Breast epithelium (tissue), 4 donors: ENCODE measurements around the gene CCSER1. TPM values are rescaled to one million over a fixed set of nuclear protein-coding genes. Genes with fewer than 3 reads are reported as not detected.

Source experiments
- DNase-seq, 2 donors: peaks; one replicate each; pipeline ENCODE4 v3.0.0-alpha.2; 2019; ENCODE audit warnings: low spot score in 2 of 2
- H3K27ac ChIP-seq, 2 donors: fragments of 200-600 bp; sonication (generic) in 1 of 2; one replicate each; pipeline ENCODE4 v1.5.1; 2016 to 2019; ENCODE audit warnings: mild to moderate bottlenecking in 1 of 2
- H3K27me3 ChIP-seq, 2 donors: fragments of 200-600 bp; sonication (generic) in 1 of 2; one replicate each; pipeline versions ENCODE4 v1.5.1 to v1.6.0; 2017 to 2019; ENCODE audit warnings: control low read depth in 1 of 2, mild to moderate bottlenecking in 1 of 2
- H3K36me3 ChIP-seq: fragments of 200-600 bp; one replicate; pipeline ENCODE4 v1.5.1; 2019
- H3K4me1 ChIP-seq, 2 donors: fragments of 200-600 bp; sonication (generic); one replicate each; pipeline ENCODE4 v1.5.1; 2016 to 2019; ENCODE audit warnings: control low read depth in 1 of 2
- H3K4me3 ChIP-seq, 3 donors: fragments of 200-600 bp; sonication (generic); 1 replicate in 2 of 3; 2 replicates in 1 of 3; pipeline ENCODE4 v1.5.1; 2016 to 2019; ENCODE audit warnings: mild to moderate bottlenecking in 3 of 3, moderate library complexity in 2 of 3
- H3K9me3 ChIP-seq, 2 donors: fragments of 200-600 bp; sonication (generic) in 1 of 2; one replicate each; pipeline ENCODE4 v1.5.1; 2016 to 2019; ENCODE audit warnings: control low read depth in 1 of 2
- POLR2A ChIP-seq: fragments of 450-650 bp; IDR thresholded peaks from one replicate; pipeline ENCODE4 v1.6.1; 2016; ENCODE audit warnings: antibody characterized with exemption, mild to moderate bottlenecking, moderate library complexity
- POLR2AphosphoS5 ChIP-seq, 3 donors: sonication (generic); formaldehyde crosslinking; IDR thresholded peaks; one replicate each; pipeline ENCODE4 v1.6.1; 2017; ENCODE audit warnings: antibody characterized with exemption in 3 of 3
- intact Hi-C: fragments of 100-400 bp; cut with DNase I; formaldehyde crosslinking; loops from one replicate; pipeline ENCODE4 v1.15.1; 2023; ENCODE audit warnings: low total_unique reads
- total RNA-seq, 3 donors: library from RNA; depleted of rRNA; stranded (reverse); fragments of >200 nt; gene quantifications; one replicate each; pipeline ENCODE4 v1.1.0, GENCODE V29; 2016
- TF ChIP-seq, protein P1 (sequence below), 3 donors: fragments of 450-650 bp; IDR thresholded peaks; one replicate each; pipeline ENCODE4 v1.5.1; 2016 to 2017; ENCODE audit warnings: antibody characterized with exemption in 3 of 3, mild to moderate bottlenecking in 3 of 3, moderate library complexity in 3 of 3

CCSER1 gene
- total RNA-seq, 3 donors from 2014 or later, result 6.4 to 73.3 (median 55.7) TPM

DNA sequence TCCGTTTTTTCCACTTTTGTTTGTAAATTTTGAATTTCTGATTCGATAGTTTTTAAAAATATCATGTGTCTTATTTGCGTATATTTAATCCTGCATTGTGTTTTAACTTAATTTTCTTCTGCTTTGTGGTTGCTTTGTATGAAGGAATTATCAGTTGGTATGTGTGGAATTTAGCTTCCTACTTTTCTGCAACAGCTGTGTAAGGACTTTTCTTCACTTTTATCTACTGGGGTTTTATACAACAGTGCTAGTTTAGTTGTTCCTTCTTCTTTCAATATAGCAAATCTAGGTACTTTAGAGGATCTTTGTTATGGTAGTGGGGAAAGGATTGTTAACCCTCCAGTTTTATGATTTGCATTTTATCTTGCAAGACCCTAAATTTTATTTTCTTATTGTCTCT is 410.3 kb downstream of the CCSER1 start:
- intact Hi-C loops, result no loop called here
- no peaks in the 10 kb centered on the region for H3K4me1 ChIP-seq
- TF ChIP-seq, protein P1, sequence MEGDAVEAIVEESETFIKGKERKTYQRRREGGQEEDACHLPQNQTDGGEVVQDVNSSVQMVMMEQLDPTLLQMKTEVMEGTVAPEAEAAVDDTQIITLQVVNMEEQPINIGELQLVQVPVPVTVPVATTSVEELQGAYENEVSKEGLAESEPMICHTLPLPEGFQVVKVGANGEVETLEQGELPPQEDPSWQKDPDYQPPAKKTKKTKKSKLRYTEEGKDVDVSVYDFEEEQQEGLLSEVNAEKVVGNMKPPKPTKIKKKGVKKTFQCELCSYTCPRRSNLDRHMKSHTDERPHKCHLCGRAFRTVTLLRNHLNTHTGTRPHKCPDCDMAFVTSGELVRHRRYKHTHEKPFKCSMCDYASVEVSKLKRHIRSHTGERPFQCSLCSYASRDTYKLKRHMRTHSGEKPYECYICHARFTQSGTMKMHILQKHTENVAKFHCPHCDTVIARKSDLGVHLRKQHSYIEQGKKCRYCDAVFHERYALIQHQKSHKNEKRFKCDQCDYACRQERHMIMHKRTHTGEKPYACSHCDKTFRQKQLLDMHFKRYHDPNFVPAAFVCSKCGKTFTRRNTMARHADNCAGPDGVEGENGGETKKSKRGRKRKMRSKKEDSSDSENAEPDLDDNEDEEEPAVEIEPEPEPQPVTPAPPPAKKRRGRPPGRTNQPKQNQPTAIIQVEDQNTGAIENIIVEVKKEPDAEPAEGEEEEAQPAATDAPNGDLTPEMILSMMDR (IDR thresholded peaks at IDR 0.05), result no peak
- TF ChIP-seq POLR2A (no peak), POLR2AphosphoS5 (IDR thresholded peaks at IDR 0.05) (no peak)
- H3K36me3 ChIP-seq, result no peaks in the 10 kb centered on the region
- DNase-seq, result no peak
- no peak overlapping the region for H3K27ac ChIP-seq
- H3K27me3 ChIP-seq, result no peaks in the 10 kb centered on the region
- no peaks in the 10 kb centered on the region for H3K9me3 ChIP-seq
- H3K4me3 ChIP-seq, result no peak overlapping the region

DNA sequence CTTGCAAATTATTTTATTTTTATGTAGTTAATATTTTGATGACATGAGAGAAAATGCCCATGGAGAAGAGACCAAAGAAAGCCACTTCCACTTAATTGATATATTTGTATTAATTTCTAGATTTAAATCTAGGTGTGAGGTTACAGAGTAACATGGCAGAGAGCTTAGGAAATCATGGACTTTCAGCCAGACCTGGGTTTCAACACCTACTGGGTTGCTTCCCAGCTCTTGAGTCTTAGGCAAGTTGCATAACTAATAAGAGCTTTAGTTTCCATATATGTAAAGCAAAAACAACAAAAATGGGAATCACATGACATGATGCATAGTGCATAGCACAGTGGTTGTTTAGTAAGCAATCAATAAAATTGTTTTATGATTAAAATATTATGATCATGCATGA is 413.3 kb downstream of the CCSER1 start:
- TF ChIP-seq POLR2AphosphoS5 (IDR thresholded peaks at IDR 0.05) (no peak), POLR2A (no peak)
- TF ChIP-seq, protein P1 (IDR thresholded peaks at IDR 0.05), result no peak
- DNase-seq, result no peak
- H3K36me3 ChIP-seq, result no peaks in the 10 kb centered on the region
- H3K27me3 ChIP-seq, result no peaks in the 10 kb centered on the region
- intact Hi-C loops, result no loop called here
- no peak overlapping the region for H3K4me3 ChIP-seq
- no peaks in the 10 kb centered on the region for H3K4me1 ChIP-seq
- no peaks in the 10 kb centered on the region for H3K9me3 ChIP-seq
- no peak overlapping the region for H3K27ac ChIP-seq

DNA sequence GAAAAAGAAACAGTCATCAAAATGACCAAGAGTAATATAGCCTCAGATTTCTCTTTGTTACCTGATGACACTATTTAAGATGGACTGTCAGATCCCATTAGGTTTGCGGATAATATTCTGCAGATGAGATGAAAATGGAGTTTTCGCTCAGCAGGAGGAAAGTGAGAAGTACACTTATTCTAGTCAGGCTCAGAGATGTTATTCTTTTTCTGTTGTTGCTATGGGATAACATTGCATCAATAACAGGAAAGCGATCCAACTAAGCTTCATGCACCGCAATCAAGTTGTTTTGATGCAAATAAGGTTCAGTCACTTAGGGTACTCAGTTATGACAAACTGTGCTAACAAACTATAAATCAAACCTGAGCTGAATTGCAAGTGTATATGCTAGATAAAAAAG is 415.0 kb downstream of the CCSER1 start:
- Histone ChIP-seq H3K36me3 (no peaks in the 10 kb centered on the region), H3K27me3 (no peaks in the 10 kb centered on the region), H3K4me3 (no peak overlapping the region), H3K4me1 (no peaks in the 10 kb centered on the region), H3K27ac (no peak overlapping the region), H3K9me3 (no peaks in the 10 kb centered on the region)
- intact Hi-C loops, result no loop called here
- DNase-seq, result no peak
- TF ChIP-seq POLR2AphosphoS5 (IDR thresholded peaks at IDR 0.05) (no peak), POLR2A (no peak)
- TF ChIP-seq, protein P1 (IDR thresholded peaks at IDR 0.05), result no peak

GRCh38 chr4:90543419-90544170 is 416.4 kb downstream of the CCSER1 start:
- intact Hi-C loops, result no loop called here
- Histone ChIP-seq H3K4me3 (no peak overlapping the region), H3K27ac (no peak overlapping the region), H3K27me3 (no peaks in the 10 kb centered on the region), H3K36me3 (no peaks in the 10 kb centered on the region), H3K9me3 (no peaks in the 10 kb centered on the region), H3K4me1 (no peaks in the 10 kb centered on the region)
- no peak for DNase-seq
- TF ChIP-seq POLR2A, result no peak
- TF ChIP-seq, protein P1 (IDR thresholded peaks at IDR 0.05), result no peak

- Histone ChIP-seq H3K36me3 (no peaks in the 10 kb centered on the region), H3K4me1 (no peaks in the 10 kb centered on the region), H3K27ac (no peak overlapping the region), H3K9me3 (no peaks in the 10 kb centered on the region), H3K27me3 (no peaks in the 10 kb centered on the region), H3K4me3 (no peak overlapping the region)
- TF ChIP-seq POLR2A, result no peak
- TF ChIP-seq, protein P1 (IDR thresholded peaks at IDR 0.05), result no peak
- no peak for TF ChIP-seq POLR2AphosphoS5 (IDR thresholded peaks at IDR 0.05)
- DNase-seq, result no peak
- intact Hi-C loops, result no loop called here
These were observed 417.4 kb downstream of the CCSER1 start for GRCh38 chr4:90544532-90545045.
